Esophagus muscularis mucosa (tissue), 4 donors: ENCODE results near the gene GABRB3.

ENCODE experiments used
- CTCF ChIP-seq, 3 experiments: fragments of 200-600 bp in 2 of 3; fragments of 450-650 bp in 1 of 3; sonication (generic) in 2 of 3; IDR thresholded peaks; one replicate each; pipeline ENCODE4 v1.5.1; 2017 to 2019; ENCODE audit warnings: antibody characterized with exemption in 3 of 3, mild to moderate bottlenecking in 2 of 3, moderate library complexity in 1 of 3
- EP300 ChIP-seq: sonication (generic); formaldehyde crosslinking; IDR thresholded peaks from one replicate; pipeline ENCODE4 v1.6.1; 2017; ENCODE audit warnings: antibody characterized with exemption
- POLR2A ChIP-seq: fragments of 450-650 bp; IDR thresholded peaks from one replicate; pipeline ENCODE4 v1.6.1; 2017; ENCODE audit warnings: antibody characterized with exemption, moderate library complexity, mild to moderate bottlenecking, low read depth
- POLR2AphosphoS5 ChIP-seq, 2 donors: sonication (generic); formaldehyde crosslinking; IDR thresholded peaks; one replicate each; pipeline ENCODE4 v1.6.1; 2017; ENCODE audit warnings: antibody characterized with exemption in 2 of 2

GRCh38 chr15:26525096-26525495 lies 247.8 kb downstream of the GABRB3 start:
- TF ChIP-seq CTCF (IDR thresholded peaks at IDR 0.05) (no peak), POLR2A (no peak), EP300 (no peak), POLR2AphosphoS5 (IDR thresholded peaks at IDR 0.05) (no peak)
